Daoy (cell line): ENCODE results near the gene F11R. TPM values are rescaled to one million over a fixed set of nuclear protein-coding genes. Genes with fewer than 3 reads are reported as not detected.
"Not testable (repeated sequence)": the region's sequence is repeated elsewhere in the genome, so short reads cannot be mapped to it uniquely, and the experiment has no call there.

Experiments
- DNase-seq: peaks from one replicate; pipeline ENCODE4 v3.0.0-alpha.2; 2015; ENCODE audit warnings: low read depth
- total RNA-seq: library from RNA; depleted of rRNA; stranded (reverse); fragments of >200 nt; shearing (Covaris generic); gene quantifications from 2 replicates; pipeline ENCODE4 v1.2.3, GENCODE V29; 2014

Gene F11R
- total RNA-seq, 1 experiment from 2014 or later: 7.1 TPM

- no peak for DNase-seq
Observed at GRCh38 chr1:161044535-161044907, 23.6 kb upstream of the F11R start.

- DNase-seq: no peak
Observed at GRCh38 chr1:161039546-161039945, 18.6 kb upstream of the F11R start.

- DNase-seq: no peak
Observed at GRCh38 chr1:161039154-161039545, 18.2 kb upstream of the F11R start.

GRCh38 chr1:161038523-161039153, 17.7 kb upstream of the F11R start, which contains the start of gene TSTD1:
TSTD1 (minus strand) TSS chr1:161038964; CDS start chr1:161038889, 75 bp downstream.
- no peak for DNase-seq

GRCh38 chr1:161037661-161038522, 16.9 kb upstream of the F11R start:
- DNase-seq: no peak

- DNase-seq: peak; percentile 36
Observed at GRCh38 chr1:161033751-161034150, 12.8 kb upstream of the F11R start.

GRCh38 chr1:161032409-161032808, 11.5 kb upstream of the F11R start:
- no peak for DNase-seq

GRCh38 chr1:161031874-161032273, 10.9 kb upstream of the F11R start:
- no peak for DNase-seq

GRCh38 chr1:161029466-161029865, 8.5 kb upstream of the F11R start:
- not testable (repeated sequence) for DNase-seq

- DNase-seq: not testable (repeated sequence)
Observed at GRCh38 chr1:161026954-161027353, 6.0 kb upstream of the F11R start.

GRCh38 chr1:161022432-161022831, 1.5 kb upstream of the F11R start:
- DNase-seq: not testable (repeated sequence)

- DNase-seq: no peak
Observed at GRCh38 chr1:161021970-161022353, 1.0 kb upstream of the F11R start.

- DNase-seq: peak; percentile 79
Observed at GRCh38 chr1:161021165-161021969, 415 bp upstream of the F11R start.

GRCh38 chr1:161019751-161020495, 1.0 kb downstream of the F11R start:
- no peak for DNase-seq

- not testable (repeated sequence) for DNase-seq
Observed at GRCh38 chr1:161019111-161019660, 1.8 kb downstream of the F11R start.

- no peak for DNase-seq
Observed at GRCh38 chr1:161018631-161018930, 2.4 kb downstream of the F11R start.

- DNase-seq: no peak
Observed at GRCh38 chr1:161017756-161018630, 3.0 kb downstream of the F11R start.

GRCh38 chr1:161017181-161017580, 3.8 kb downstream of the F11R start:
- DNase-seq: not testable (repeated sequence)

GRCh38 chr1:161016683-161017082, 4.3 kb downstream of the F11R start:
- peak; percentile 35 for DNase-seq

- no peak for DNase-seq
Observed at GRCh38 chr1:161013488-161014230, 7.3 kb downstream of the F11R start.
